C4-2B (cell line): Measurements from ENCODE around the gene HOXD3.

ENCODE experiments used
- CTCF ChIP-seq: fragments of 450-650 bp; conservative IDR thresholded peaks from 2 replicates; pipeline ENCODE4 v1.5.1; 2017; ENCODE audit warnings: mild to moderate bottlenecking
- ZFX ChIP-seq: fragments of 450-650 bp; IDR thresholded peaks from 2 replicates; pipeline ENCODE4 v1.6.1; 2017

GRCh38 chr2:176111846-176112374 is 45.2 kb upstream of the HOXD3 start:
- no peak for TF ChIP-seq CTCF
- no peak for TF ChIP-seq ZFX
